Measurements from ENCODE around the gene GSTO1.

The GSTO1 gene

DNA sequence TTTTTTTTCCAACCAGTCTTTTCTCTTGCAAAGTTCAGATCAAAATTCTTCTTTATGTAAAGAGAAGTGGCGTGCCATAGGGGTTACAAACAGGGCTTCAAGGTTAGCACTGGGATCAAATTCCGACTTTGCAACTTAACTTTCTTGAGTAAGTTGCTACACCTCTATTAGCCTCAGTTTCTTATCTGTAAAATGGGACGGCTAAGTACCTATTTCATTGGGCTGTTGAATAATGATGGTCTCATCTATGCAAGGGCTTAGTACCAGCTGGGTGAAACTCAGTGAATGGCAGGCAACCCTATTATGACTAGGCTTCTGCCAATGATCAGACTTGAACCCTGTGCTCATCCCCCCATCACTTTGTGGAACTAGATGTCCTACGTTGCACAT, 49.7 kb downstream of the GSTO1 start:
- CTCF ChIA-PET = interaction anchor here (1.5 to 8.3 kb wide), 9 partner anchors 8 to 49 kb away, joined by 4 to 215 read pairs (median 33); partner anchors contain the start of genes CFAP58 and ITPRIP
- DNase-seq (ENCODE audit: extremely low spot score) = no peak
- POLR2A ChIA-PET = no interaction called here
- TF ChIP-seq, protein P1, sequence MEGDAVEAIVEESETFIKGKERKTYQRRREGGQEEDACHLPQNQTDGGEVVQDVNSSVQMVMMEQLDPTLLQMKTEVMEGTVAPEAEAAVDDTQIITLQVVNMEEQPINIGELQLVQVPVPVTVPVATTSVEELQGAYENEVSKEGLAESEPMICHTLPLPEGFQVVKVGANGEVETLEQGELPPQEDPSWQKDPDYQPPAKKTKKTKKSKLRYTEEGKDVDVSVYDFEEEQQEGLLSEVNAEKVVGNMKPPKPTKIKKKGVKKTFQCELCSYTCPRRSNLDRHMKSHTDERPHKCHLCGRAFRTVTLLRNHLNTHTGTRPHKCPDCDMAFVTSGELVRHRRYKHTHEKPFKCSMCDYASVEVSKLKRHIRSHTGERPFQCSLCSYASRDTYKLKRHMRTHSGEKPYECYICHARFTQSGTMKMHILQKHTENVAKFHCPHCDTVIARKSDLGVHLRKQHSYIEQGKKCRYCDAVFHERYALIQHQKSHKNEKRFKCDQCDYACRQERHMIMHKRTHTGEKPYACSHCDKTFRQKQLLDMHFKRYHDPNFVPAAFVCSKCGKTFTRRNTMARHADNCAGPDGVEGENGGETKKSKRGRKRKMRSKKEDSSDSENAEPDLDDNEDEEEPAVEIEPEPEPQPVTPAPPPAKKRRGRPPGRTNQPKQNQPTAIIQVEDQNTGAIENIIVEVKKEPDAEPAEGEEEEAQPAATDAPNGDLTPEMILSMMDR (IDR thresholded peaks at IDR 0.05; ENCODE audit: control extremely low read depth, extremely low read depth, low read depth, missing control alignments) = no peak

DNA sequence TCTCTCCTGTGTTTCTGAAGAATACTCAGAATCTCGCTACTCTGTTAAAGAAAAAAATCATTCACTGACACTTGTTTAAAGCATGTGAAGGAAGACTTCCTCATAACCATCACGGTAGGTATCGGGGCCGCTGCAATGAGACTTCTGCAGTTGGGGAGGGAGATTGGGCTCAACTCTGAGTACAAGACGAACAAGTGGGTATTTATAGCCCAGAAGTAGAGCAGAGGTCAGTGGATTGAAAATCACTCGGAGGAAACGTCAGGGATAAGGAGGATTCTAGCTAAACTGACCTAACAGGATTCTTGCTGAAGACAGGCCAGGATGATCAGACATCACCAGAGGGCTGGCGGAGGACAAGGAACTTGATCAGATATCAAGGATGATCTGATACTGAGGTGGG, 50.2 kb downstream of the GSTO1 start:
- no peak for DNase-seq (ENCODE audit: extremely low spot score)
- ChIA-PET POLR2A (no interaction called here), CTCF (interaction anchor here (0.8 to 8.3 kb wide), 22 partner anchors 11 to 609 kb away, joined by 3 to 215 read pairs (median 10); partner anchors contain the start of genes CFAP58, GSTO1 and ITPRIP)
- TF ChIP-seq, protein P1 (IDR thresholded peaks at IDR 0.05; ENCODE audit: control extremely low read depth, extremely low read depth, low read depth, missing control alignments) = no peak

DNA sequence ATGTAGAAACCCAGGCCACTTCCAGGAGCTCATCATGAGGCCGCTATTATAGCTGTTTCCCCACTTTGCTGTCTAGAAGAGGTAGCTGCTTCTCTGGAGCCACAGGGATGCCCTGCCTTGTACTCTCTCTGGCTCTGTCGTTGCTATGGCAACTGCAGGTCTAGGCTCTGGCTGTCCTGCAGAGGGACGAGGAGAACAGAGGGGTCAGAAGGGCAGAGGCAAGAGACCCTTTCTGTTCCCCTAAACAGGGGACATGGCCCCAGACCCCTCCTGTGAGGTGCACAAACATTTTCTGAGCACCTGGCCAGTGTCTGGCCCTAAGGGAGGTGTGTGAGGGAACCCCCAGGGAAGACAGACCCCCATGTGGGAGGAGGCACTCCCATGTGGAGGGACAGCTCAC, 52.2 kb downstream of the GSTO1 start:
- ChIA-PET CTCF (interaction anchor here (0.9 to 8.3 kb wide), 14 partner anchors 8 to 54 kb away, joined by 3 to 215 read pairs (median 20); partner anchors contain the start of genes CFAP58 and ITPRIP), POLR2A (no interaction called here)

DNA sequence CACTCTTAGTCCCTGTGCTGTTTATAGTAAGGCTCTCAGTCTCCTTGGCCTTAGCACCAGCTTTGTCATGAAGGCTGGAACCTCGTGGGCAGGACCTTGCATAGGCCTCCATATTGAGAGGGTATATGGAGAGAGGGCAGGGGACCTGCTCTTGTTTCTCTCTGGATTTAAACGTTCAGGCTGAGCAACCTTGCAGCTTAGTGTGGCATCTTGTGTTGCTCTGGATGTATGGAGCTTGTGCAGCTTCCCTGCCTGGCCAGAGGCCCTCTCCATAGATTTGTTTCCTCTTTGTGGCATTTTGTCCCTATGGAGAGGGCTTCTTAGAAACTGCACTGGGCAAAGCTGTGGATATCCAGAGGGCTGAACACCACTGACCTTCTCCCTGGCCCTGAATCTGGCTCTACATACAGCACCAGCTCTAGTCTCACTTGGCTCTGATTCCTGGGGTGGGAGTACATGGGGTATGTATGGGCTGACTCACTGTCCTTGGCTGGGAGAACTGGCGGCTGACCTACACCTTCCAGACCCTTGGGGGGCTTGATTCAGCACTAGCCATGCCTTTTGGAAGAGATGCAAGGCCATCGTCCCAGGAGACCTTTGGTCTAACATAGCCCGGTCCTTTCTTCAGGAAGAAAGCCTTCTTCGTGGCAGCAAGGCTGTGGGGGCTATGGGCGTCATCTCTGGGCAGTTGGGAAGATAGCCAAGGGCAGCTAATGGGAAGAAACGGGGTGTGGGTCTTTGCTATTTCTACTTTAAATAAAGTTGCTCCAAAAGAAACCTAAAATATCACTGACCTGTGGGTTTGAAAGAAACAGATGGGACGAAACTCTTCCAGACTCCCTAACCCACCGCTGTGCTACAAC, 53.1 kb downstream of the GSTO1 start:
- CTCF ChIA-PET = interaction anchor here (1.1 to 8.3 kb wide), 9 partner anchors 9 to 74 kb away, joined by 3 to 215 read pairs (median 33); partner anchors contain the start of genes CFAP58 and ITPRIP
- DNase-seq (ENCODE audit: extremely low spot score) = no peak
- POLR2A ChIA-PET = no interaction called here
- TF ChIP-seq, protein P1 (IDR thresholded peaks at IDR 0.05; ENCODE audit: control extremely low read depth, extremely low read depth, low read depth, missing control alignments) = no peak

More for the DNA sequence above, 52.2 kb downstream of the GSTO1 start:
- no peak for DNase-seq (ENCODE audit: extremely low spot score)
- TF ChIP-seq, protein P1 (IDR thresholded peaks at IDR 0.05; ENCODE audit: control extremely low read depth, extremely low read depth, low read depth, missing control alignments) = no peak

DNA sequence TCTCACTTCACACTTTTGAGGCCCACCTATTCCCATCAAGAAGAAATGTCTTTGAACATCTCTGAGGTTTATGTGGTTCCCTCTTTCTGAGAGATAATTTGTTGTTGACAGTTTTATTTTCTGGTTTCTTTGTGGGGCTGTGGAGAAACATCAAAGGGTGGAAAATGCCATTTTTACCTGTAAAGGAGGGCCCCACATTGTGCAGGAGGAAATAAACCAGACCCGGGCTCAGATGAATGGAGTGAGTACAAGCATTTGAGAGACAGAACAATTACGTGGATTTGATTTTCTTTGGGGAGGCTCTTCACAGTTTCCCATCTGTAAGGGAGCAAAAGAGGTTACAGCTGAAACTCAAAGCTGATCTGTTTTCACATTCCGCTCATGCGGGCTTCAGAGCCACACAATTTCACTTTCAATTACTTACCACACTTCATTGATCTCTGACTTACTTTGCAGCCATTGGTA, 53.8 kb downstream of the GSTO1 start:
- ChIA-PET CTCF (interaction anchor here (1.1 to 8.3 kb wide), 6 partner anchors 14 to 73 kb away, joined by 3 to 215 read pairs (median 47); partner anchors contain the start of gene ITPRIP), POLR2A (no interaction called here)
- DNase-seq (ENCODE audit: extremely low spot score) = peak; percentile 58
- TF ChIP-seq, protein P1 (IDR thresholded peaks at IDR 0.05; ENCODE audit: control extremely low read depth, extremely low read depth, low read depth, missing control alignments) = no peak

Measured in GM10248 (cell line).